NCI-H1417 treated with DMSO at 0.1 percent for 48 hours (cell line): Measurements from ENCODE around the gene PRKN.

Experiments
- DNase-seq: peaks from one replicate; lab custom pipeline; 2025; lab: John Stamatoyannopoulos, UW

Gene PRKN

GRCh38 chr6:161305860-161306259, 1421.7 kb downstream of the PRKN start:
- no peak for DNase-seq

- no peak for DNase-seq
These were observed 1423.8 kb downstream of the PRKN start for GRCh38 chr6:161303628-161304340.

- DNase-seq = no peak
These were observed 1424.6 kb downstream of the PRKN start for GRCh38 chr6:161302949-161303348.

GRCh38 chr6:161301338-161301737, 1426.2 kb downstream of the PRKN start:
- no peak for DNase-seq

- no peak for DNase-seq
These were observed 1426.7 kb downstream of the PRKN start for GRCh38 chr6:161300823-161301222.

- DNase-seq = no peak
These were observed 1427.8 kb downstream of the PRKN start for GRCh38 chr6:161299726-161300125.
